Left ventricle myocardium superior (tissue), 1 donor: ENCODE data around the gene CES4A. TPM values are rescaled to one million over a fixed set of nuclear protein-coding genes. Genes with fewer than 3 reads are reported as not detected.

Experiments used
- ATAC-seq: fragments of 200-7000 bp; cut with Tn5 transposase; one replicate; pipeline ENCODE4 v1.9.1; 2020; ENCODE audit warnings: mild to moderate bottlenecking, moderate library complexity
- DNase-seq: peaks from one replicate; pipeline ENCODE4 v3.0.0-alpha.2; 2020
- intact Hi-C: fragments of 100-400 bp; cut with micrococcal nuclease; formaldehyde crosslinking; loops from one replicate; pipeline ENCODE4 v1.11.0; 2022
- total RNA-seq: library from RNA; stranded (reverse); fragmentation: NEBNext Ultra II Directional; extraction: Animal tissue kit (Norgen Biotek cat#: 25700); gene quantifications from one replicate; pipeline ENCODE4 v1.2.1, GENCODE V29; 2021
- donor health status: DM: no; HTN: yes; CAD: no; lungs with severe emphysema.

CES4A gene
- total RNA-seq, 1 donor from 2014 or later, result 6.7 TPM

DNA sequence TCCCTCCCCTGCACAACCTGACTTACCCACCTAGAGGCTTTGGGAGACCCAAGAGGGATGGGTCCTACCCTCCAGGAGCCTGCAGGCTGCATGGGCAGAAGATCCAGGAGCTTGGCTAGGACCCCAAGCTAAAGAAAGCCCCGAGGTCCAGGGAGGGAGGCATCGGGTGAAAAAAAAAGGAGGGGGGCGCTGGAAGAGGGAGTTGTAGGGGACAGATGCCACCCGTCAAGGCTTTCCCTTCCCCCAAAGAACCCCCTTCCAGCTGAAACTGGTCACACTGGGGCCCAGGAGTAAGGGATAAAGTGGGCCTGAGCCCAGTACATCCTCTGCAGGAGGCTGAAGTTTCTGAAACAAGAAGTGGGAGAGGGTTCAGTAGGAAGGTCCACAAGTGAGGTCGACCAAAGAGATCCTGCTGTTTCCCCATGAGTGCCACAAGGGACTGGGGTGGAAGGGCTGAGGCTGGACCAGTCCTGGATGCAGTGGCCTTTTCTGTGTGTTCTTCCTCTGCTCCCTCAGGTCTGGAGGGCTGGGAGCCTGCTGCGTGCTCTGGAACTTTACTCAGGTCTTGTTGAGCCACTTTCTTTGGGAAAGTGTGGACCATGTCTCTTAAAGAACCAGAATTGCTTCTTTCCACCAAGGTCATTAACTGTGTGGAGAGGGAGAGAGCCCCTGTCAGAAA lies 26.4 kb downstream of the CES4A start:
- DNase-seq (no peak), ATAC-seq (no peak)
- intact Hi-C loops, result no loop called here

DNA sequence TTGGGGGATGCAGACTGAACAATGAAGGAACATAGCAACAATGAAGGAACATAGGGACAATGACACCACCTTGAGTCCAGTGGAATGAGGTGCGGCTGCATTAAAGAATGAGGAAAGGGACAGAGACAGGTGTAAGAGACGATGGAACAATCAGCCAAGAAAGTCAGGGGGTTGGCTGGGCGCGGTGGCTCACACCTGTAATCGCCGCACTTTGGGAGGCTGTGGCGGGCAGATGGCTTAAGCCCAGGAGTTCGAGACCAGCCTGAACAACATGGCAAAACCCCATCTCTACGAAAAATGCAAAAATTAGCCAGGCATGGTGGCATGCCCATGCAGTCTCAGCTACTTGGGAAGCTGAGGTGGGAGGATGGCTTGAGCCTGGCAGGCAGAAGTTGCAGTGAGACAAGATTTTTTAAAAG lies 26.9 kb downstream of the CES4A start:
- intact Hi-C loops, result no loop called here
- ATAC-seq, result no peak
- DNase-seq, result no peak

- DNase-seq (no peak), ATAC-seq (no peak)
- intact Hi-C loops, result no loop called here
These were observed 27.8 kb downstream of the CES4A start for GRCh38 chr16:67016143-67016542.

DNA sequence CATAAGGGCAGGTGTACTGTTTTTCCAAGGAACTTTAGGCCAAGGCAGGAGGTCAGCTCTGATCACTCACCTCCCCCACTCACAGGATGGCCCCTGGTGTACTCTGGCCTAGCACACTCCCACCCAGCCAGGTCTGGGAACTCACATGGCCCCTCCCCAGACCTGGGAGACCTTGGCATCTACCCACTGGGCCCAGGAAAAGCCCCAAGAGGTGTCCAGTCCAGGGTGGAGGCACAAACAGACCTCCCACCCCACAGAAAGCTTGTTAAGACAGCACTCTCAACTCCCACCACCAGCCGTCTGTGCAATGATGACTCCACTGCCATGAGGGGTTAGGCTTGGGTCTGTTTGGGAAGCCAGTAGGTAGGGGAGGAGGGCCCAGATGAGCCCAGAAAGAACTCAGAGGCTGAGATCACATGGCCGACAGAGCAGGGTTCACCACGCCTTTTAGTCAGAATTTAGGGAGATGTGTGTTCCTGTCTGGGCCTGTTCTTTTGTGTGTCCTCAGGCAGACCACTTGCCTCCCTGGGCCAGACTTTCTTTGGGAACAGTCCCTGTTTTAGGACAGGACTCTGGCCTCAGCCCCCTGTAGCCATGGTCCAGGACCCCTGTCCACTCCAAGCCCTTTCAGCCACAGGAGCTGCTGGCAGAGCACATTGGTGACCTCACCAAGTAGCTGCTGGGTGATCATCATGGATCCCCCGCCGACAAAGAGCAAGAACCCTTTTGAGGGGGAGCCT lies 28.5 kb downstream of the CES4A start:
- DNase-seq (no peak), ATAC-seq (no peak)
- intact Hi-C loops, result no loop called here

DNA sequence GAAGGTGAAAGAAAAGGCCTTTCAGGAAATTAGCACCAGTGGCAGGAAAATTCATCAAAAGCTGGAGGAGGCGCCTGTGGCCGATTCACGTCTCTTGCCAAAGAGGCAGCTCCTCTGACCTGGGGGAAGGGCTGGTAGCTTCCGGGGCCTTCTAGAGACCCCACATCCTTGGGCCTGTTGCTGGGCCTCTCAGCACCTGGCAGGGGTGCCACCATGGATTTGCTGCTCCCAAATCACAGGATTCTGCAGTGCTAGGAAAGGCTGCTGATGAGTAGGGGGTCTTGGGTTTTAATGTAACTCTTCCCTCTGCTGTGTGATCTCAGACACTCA lies 29.0 kb downstream of the CES4A start:
- intact Hi-C loops, result no loop called here
- DNase-seq (no peak), ATAC-seq (no peak)

DNA sequence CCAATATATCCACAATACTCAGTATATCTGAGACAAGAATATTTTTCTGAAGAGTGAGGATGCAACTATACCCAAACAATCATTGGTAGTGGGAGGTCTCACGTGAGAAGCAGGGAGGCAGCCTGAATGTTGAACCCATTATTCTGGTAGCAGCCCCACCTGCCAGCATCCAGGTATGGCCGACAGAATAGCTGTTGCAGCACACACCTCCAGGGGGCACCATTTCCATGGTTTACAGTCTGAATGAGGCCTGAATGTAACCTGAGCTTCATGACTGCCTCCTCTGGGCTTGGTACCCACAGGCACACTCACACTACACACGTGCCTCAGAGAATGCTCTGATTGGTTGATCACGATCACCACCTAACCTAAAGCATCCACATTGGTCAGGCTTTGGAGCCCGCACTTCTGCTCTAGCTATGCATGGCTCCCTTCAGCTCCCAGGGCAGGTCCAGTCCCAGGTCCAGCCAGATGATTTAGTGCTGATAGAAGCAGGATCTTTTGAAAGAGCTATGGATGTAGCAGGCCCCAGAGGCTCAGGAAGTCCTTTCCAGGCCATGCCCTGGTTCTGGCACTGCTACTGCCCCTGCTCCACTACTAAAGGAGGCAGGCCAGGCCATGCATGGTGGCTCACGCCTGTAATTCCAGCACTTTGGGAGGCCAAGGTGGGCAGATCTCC lies 29.6 kb downstream of the CES4A start:
- intact Hi-C loops, result no loop called here
- DNase-seq, result peak; percentile 44
- ATAC-seq, result no peak

- intact Hi-C loops, result no loop called here
- DNase-seq (no peak), ATAC-seq (no peak)
These were observed 30.8 kb downstream of the CES4A start for GRCh38 chr16:67019171-67019570.

DNA sequence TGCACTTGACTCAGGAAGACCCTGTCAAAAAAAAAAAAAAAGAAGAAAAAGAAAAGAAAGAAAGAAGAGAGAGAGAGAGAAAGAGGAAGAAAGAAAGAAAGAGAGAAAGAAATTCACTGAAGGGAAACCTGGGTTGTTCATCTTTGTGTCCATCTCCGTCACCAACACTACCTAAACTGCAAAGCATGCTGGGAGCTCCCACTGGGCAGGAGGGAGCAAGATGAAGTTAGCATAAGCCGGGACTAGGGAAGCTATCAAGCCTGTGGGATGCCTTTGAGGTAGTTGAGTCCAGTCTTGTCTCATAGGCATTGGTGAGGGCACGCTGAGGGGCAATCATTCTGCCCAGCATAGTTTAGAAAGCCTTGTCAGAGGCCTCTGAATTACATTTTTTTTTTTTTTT lies 32.9 kb downstream of the CES4A start:
- ATAC-seq, result no peak
- DNase-seq, result no peak
- intact Hi-C loops, result no loop called here

GRCh38 chr16:67022531-67023214 lies 34.3 kb downstream of the CES4A start:
- intact Hi-C loops, result no loop called here
- DNase-seq (no peak), ATAC-seq (no peak)

GRCh38 chr16:67023689-67024088 lies 35.3 kb downstream of the CES4A start:
- intact Hi-C loops, result no loop called here
- no peak for DNase-seq
- ATAC-seq, result no peak

DNA sequence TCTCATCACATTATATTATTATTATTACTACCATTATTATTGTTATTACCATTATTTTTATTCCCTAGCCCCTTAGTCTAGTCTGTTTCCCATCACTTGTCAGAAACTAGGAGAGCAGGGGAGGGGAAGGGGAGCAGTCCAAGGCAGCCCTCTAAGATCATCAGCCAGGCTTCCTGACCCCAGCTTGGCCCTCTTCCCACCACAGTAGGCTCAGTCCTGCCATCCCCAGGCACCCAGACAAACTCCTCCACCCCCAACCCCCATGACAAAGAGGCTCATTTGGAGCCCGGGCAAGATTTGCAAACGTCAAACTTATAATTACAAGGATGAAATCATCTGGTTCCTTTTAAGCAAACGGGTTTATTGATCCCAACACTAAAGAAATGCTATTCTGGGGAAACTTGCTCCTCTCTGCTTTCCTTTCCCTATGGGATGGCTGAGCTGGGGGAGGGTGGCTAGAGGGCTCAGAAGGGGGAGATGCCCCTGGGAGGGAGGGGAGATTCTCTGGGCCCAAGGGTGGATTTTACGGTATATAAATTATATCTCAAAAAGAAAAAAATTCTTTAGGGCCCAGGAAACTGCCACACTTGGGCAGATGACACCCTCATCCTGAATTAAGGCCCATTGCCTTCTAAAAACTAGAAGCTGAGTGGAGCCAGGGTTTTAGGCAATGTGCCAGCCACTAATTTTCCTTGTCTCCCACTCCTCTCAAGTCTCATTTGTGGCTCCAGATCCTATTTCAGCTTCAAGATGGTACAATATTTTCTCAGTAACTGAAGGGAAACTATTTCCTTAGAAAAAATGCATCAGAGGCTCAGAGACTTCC lies 36.2 kb downstream of the CES4A start:
- ATAC-seq, result no peak
- no peak for DNase-seq
- intact Hi-C loops, result no loop called here

GRCh38 chr16:67025210-67025550 lies 36.8 kb downstream of the CES4A start:
- no peak for DNase-seq
- no peak for ATAC-seq
- intact Hi-C loops, result no loop called here

- intact Hi-C loops, result no loop called here
- no peak for DNase-seq
These were observed 38.2 kb downstream of the CES4A start for GRCh38 chr16:67026570-67026969.

GRCh38 chr16:67027046-67027445 lies 38.7 kb downstream of the CES4A start:
- intact Hi-C loops, result no loop called here
- no peak for ATAC-seq
- DNase-seq, result no peak

More at GRCh38 chr16:67026570-67026969, 38.2 kb downstream of the CES4A start:
- no peak for ATAC-seq

- ATAC-seq (no peak), DNase-seq (no peak)
- intact Hi-C loops, result no loop called here
These were observed 39.8 kb downstream of the CES4A start for GRCh38 chr16:67028167-67028695.

DNA sequence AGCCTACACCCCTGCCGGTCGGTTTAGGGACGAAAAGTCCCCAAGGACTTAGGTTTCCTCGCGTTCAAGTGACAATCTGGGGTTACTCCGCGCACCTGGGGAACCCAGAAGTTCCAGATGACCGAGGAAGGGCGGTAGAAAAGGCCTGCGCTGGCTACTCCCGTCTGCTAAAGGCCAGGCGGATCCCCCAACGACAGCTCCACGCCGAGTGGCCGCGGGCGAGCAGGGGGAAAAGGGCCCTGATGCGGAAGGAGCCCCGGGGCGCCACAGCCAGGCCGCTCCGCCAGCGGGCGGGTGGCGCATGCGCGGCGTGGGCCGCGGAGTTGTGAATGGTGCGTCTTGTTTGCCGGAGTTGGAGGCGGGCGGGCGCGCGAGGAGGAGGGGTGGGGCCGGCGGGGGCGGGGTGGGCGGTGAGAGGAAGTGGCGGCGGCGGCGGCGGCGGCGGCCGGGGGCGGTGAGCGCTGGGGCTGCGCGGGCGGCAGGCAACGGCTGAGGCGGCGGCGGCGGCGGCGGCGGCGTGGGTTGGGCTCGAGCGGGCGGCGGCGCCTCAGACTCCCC lies 40.4 kb downstream of the CES4A start, which contains the start of gene CBFB:
Gene CBFB, plus strand, starts transcription at position 454 of the 558 bp plus-strand sequence. CDS start 259 bp downstream, outside the sequence.
- DNase-seq, result peak; percentile 96
- peak; percentile 94 for ATAC-seq
- intact Hi-C loops, result no loop called here

GRCh38 chr16:67029254-67030096 lies 41.1 kb downstream of the CES4A start:
- peak; percentile 72 for ATAC-seq
- peak; percentile 81 for DNase-seq
- intact Hi-C loops, result no loop called here
